Measurements from ENCODE around the gene ARL2. TPM values are rescaled to one million over a fixed set of nuclear protein-coding genes. Genes with fewer than 3 reads are reported as not detected.

Gene ARL2
- polyA plus RNA-seq, 3 donors = 34.3 to 40.4 (median 34.4) TPM

DNA sequence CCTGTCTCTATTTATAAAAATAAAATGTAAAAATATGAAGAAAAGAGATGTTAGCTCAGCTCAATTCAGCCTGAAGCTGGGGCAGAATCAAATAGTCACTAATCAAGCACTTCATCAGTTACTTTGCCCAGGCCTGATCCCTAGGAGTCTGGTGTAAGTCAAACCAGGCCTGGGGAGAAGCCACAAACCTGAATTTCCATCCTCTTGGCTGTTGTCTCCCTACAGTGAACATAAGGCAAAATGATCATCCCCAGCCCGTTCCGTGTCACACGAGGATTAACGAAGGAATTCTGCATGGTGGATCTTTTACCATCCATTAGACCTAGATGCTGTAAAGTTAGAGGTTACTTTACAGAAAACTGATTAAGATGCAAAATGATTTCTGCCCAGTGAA lies 50.9 kb downstream of the ARL2 start:
- Mint-ChIP-seq H3K9me3 (peaks cover 0 to 4% (median 0%) of the 10 kb centered on the region in 7 donors), H3K27me3 (ENCODE audit: low read depth in 3 of 3) (peaks cover 7 to 13% (median 11%) of the 10 kb centered on the region in 3 donors), H3K4me1 (peaks cover 31% of the 10 kb centered on the region), H3K27ac (no peak overlapping the region), H3K36me3 (no peaks in the 10 kb centered on the region), H3K4me3 (no peak overlapping the region)
- no peak overlapping the region for H2AFZ ChIP-seq (ENCODE audit: insufficient read depth, low read depth, low read length, poor library complexity, severe bottlenecking)
- H3K4me3 ChIP-seq (replicated peaks in 1 of 3; ENCODE audit: low read depth in 2 of 3, low read length in 3 of 3) = no peak overlapping the region
- H3K9me3 ChIP-seq (replicated peaks in 1 of 2; ENCODE audit: control insufficient read depth in 1 of 2, insufficient read depth in 1 of 2, low read length in 2 of 2) = no peaks in the 10 kb centered on the region
- DNase-seq = no peak
- H3K27ac ChIP-seq (ENCODE audit: low read depth in 1 of 2, low read length in 2 of 2) = no peak overlapping the region
- peaks cover 5 to 8% of the 10 kb centered on the region in 2 donors for H3K4me1 ChIP-seq (ENCODE audit: control insufficient read depth in 1 of 2, insufficient read depth in 2 of 2, low read length in 2 of 2)
- no peak overlapping the region for H3K4me2 ChIP-seq (replicated peaks; ENCODE audit: extremely low read depth, low read length, poor library complexity, severe bottlenecking)
- intact Hi-C loops (cut with micrococcal nuclease) = no loop called here
- WGBS (ENCODE audit: insufficient coverage) = no CpG with 5 or more reads among the region's 4 CpGs
- no peaks in the 10 kb centered on the region for H3K79me2 ChIP-seq (ENCODE audit: insufficient read depth, low read length)
- no peaks in the 10 kb centered on the region for H3K27me3 ChIP-seq (ENCODE audit: control insufficient read depth in 2 of 2, insufficient read depth in 2 of 2, low read length in 2 of 2)
- no peak overlapping the region for H3K9ac ChIP-seq (ENCODE audit: insufficient read depth, low read length, poor library complexity, severe bottlenecking)
- TF ChIP-seq, protein P1, sequence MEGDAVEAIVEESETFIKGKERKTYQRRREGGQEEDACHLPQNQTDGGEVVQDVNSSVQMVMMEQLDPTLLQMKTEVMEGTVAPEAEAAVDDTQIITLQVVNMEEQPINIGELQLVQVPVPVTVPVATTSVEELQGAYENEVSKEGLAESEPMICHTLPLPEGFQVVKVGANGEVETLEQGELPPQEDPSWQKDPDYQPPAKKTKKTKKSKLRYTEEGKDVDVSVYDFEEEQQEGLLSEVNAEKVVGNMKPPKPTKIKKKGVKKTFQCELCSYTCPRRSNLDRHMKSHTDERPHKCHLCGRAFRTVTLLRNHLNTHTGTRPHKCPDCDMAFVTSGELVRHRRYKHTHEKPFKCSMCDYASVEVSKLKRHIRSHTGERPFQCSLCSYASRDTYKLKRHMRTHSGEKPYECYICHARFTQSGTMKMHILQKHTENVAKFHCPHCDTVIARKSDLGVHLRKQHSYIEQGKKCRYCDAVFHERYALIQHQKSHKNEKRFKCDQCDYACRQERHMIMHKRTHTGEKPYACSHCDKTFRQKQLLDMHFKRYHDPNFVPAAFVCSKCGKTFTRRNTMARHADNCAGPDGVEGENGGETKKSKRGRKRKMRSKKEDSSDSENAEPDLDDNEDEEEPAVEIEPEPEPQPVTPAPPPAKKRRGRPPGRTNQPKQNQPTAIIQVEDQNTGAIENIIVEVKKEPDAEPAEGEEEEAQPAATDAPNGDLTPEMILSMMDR (IDR thresholded peaks at IDR 0.05) = no peak
- H3K36me3 ChIP-seq (replicated peaks in 1 of 2; ENCODE audit: control insufficient read depth in 1 of 2, insufficient read depth in 2 of 2, low read length in 2 of 2) = no peaks in the 10 kb centered on the region
- H4K20me1 ChIP-seq (ENCODE audit: insufficient read depth, low read length) = no peaks in the 10 kb centered on the region

DNA sequence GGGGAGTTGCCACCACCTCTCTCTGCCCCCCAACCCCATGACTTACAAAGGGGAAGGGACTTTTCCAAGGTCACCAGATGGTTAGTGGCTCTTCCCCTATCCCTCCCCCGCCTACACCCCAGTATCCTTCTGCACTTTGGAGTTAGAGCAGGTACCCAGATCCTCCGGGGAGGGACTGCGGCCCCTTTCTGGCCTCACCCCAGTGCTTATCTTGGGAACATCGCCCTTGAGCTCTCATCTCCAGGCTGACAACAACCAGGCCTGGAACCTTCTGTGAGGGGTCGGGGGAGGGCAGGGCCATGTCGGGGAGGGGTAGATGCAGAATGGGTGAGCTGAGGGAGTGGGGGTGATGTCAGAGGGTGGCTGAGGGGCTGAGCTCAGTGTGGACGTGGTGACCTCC lies 51.9 kb downstream of the ARL2 start:
- H3K9me3 ChIP-seq (replicated peaks in 1 of 2; ENCODE audit: control insufficient read depth in 1 of 2, insufficient read depth in 1 of 2, low read length in 2 of 2) = no peaks in the 10 kb centered on the region
- WGBS (ENCODE audit: insufficient coverage) = 87% methylated on average over 3 of the region's 7 CpGs
- H3K9ac ChIP-seq (ENCODE audit: insufficient read depth, low read length, poor library complexity, severe bottlenecking) = no peak overlapping the region
- H3K36me3 ChIP-seq (replicated peaks in 1 of 2; ENCODE audit: control insufficient read depth in 1 of 2, insufficient read depth in 2 of 2, low read length in 2 of 2) = no peaks in the 10 kb centered on the region
- peaks cover 0 to 4% (median 0%) of the 10 kb centered on the region in 7 donors for H3K9me3 Mint-ChIP-seq
- no peak for DNase-seq
- no peak overlapping the region for H3K27ac Mint-ChIP-seq
- H3K4me1 ChIP-seq (ENCODE audit: control insufficient read depth in 1 of 2, insufficient read depth in 2 of 2, low read length in 2 of 2) = peaks cover 5 to 8% of the 10 kb centered on the region in 2 donors
- H4K20me1 ChIP-seq (ENCODE audit: insufficient read depth, low read length) = no peaks in the 10 kb centered on the region
- H3K79me2 ChIP-seq (ENCODE audit: insufficient read depth, low read length) = no peaks in the 10 kb centered on the region
- H3K36me3 Mint-ChIP-seq = no peaks in the 10 kb centered on the region
- no peak overlapping the region for H3K27ac ChIP-seq (ENCODE audit: low read depth in 1 of 2, low read length in 2 of 2)
- H3K4me2 ChIP-seq (replicated peaks; ENCODE audit: extremely low read depth, low read length, poor library complexity, severe bottlenecking) = no peak overlapping the region
- peaks cover 23% of the 10 kb centered on the region for H3K4me1 Mint-ChIP-seq
- H3K27me3 ChIP-seq (ENCODE audit: control insufficient read depth in 2 of 2, insufficient read depth in 2 of 2, low read length in 2 of 2) = no peaks in the 10 kb centered on the region
- peaks cover 4 to 8% (median 8%) of the 10 kb centered on the region in 3 donors for H3K27me3 Mint-ChIP-seq (ENCODE audit: low read depth in 3 of 3)
- H3K4me3 ChIP-seq (replicated peaks in 1 of 3; ENCODE audit: low read depth in 2 of 3, low read length in 3 of 3) = no peak overlapping the region
- intact Hi-C loops (cut with micrococcal nuclease) = no loop called here
- TF ChIP-seq, protein P1 (IDR thresholded peaks at IDR 0.05) = no peak
- no peak overlapping the region for H3K4me3 Mint-ChIP-seq
- no peak overlapping the region for H2AFZ ChIP-seq (ENCODE audit: insufficient read depth, low read depth, low read length, poor library complexity, severe bottlenecking)
